Fibroblast of skin of left quadriceps (primary cell): Measurements from ENCODE around the gene POLDIP2.

ENCODE experiments used
- DNase-seq, 2 experiments: peaks; one replicate each; pipeline ENCODE4 v3.0.0-alpha.2; 2013; ENCODE audit warnings: low read depth in 2 of 2

Gene POLDIP2

DNA sequence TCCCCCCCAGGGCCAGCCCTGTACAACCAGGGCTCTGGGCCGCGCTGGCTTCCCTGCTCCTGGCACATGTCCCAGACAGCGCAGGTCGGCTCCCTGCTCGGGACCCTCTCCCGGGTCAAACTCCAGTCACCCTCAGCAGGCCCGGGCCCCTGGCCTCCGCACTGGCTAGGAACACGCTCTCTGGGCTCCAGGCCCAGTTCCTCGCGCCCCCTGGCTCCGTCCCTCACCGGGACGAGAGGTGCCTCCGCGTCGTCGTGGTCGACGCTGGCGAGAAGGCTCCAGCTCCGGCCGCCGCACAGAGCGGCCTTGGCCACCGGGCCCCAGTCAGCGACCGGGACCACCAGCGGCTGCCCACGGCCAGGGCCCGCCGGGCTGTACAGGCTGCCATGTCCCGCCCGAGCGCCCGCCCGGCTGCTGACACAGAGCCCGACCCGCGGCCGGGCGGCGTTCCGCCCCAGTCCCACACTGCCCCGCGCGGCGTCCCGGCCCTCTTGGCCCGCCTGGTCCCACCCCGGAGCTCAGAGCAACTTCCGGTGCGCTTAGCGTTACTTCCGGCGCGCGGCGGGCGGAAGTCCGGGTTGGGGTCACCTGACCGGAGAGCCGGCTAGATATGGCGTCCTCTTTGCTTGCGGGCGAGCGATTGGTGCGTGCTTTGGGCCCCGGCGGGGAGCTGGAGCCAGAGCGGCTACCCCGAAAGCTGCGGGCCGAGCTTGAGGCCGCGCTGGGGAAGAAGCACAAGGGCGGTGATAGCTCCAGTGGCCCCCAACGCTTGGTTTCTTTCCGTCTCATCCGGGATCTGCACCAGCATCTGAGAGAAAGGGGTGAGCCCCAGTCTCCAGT, at the start of gene POLDIP2:
TSS of gene POLDIP2 (minus strand) at position 467 of the 840 bp plus-strand sequence. CDS start at position 388, 79 bp downstream.
- DNase-seq, result peak; percentile 86 to 88

GRCh38 chr17:28406473-28406814, 49.1 kb upstream of the POLDIP2 start:
- DNase-seq, result no peak

- no peak for DNase-seq
Observed at GRCh38 chr17:28405632-28406472, 48.5 kb upstream of the POLDIP2 start, which contains the start of gene SLC46A1. Gene SLC46A1 (minus strand): TSS chr17:28406212. CDS start chr17:28406114, 98 bp downstream.

- no peak for DNase-seq
Observed at GRCh38 chr17:28404812-28405570, 47.7 kb upstream of the POLDIP2 start.

- no peak for DNase-seq
Observed at GRCh38 chr17:28404461-28404811, 47.1 kb upstream of the POLDIP2 start.

- no peak for DNase-seq
Observed at GRCh38 chr17:28404007-28404406, 46.7 kb upstream of the POLDIP2 start.

DNA sequence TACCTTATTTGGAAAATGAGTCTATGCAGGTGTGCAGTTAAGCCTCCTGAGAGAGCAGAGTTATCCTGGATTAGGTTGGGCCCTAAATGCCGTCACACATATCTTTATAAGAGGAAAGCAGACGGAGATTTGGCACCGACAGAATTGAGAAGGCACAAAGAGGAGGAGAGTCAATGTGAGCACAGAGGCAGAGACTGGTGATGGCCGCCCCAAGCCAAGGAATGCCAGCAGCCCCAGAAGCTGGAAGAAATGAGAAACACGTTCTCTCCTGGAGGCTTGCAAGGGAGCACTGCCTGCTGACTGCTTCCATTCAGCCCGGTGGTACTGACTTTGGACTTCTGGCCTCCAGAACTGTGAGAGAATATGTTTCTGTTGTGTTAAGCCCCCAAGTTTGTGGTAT, 45.5 kb upstream of the POLDIP2 start:
- no peak for DNase-seq

- DNase-seq, result no peak
Observed at GRCh38 chr17:28402224-28402630, 44.9 kb upstream of the POLDIP2 start.

GRCh38 chr17:28399808-28400207, 42.5 kb upstream of the POLDIP2 start:
- DNase-seq, result no peak

- DNase-seq, result no peak
Observed at GRCh38 chr17:28398280-28398981, 41.1 kb upstream of the POLDIP2 start.

- DNase-seq, result no peak
Observed at GRCh38 chr17:28397687-28398279, 40.5 kb upstream of the POLDIP2 start.

DNA sequence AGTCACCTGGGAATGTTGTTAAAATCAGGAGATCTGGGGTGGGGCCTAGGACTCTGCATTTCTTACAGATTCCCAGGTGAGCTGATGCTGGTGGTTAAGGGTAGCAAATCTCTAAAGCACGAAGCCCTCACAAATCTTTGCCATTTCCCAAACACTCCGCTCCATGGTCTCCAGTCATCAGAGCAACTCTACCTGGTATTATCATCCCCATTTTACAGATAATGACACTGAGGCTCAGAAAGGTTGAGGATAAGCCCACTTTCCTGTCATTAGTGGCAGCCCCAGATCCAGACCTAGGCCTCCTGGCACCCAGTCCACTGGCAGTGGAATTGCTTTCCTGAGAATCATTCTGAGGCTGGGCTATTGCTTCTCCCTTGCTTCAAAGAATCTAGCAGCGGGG, 39.9 kb upstream of the POLDIP2 start:
- DNase-seq, result no peak

GRCh38 chr17:28396635-28397239, 39.4 kb upstream of the POLDIP2 start:
- no peak for DNase-seq

DNA sequence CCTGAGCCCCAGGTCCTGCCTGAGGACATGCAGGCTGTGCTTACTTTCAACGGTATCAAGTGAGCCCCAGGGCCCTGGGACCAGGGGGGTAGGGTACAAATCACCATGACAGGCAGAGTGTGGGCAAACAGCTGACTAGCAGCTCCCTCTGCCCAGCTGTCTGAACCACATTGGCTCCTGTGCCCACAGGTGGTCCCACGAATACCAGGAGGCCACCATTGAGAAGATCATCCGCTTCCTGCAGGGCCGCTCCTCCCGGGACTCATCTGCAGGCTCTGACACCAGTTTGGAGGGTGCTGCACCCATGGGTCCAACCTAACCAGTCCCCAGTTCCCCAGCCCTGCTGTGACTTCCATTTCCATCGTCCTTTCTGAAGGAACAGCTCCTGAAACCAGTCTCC, 38.6 kb upstream of the POLDIP2 start:
- no peak for DNase-seq

GRCh38 chr17:28395426-28395825, 38.1 kb upstream of the POLDIP2 start:
- DNase-seq, result no peak

DNA sequence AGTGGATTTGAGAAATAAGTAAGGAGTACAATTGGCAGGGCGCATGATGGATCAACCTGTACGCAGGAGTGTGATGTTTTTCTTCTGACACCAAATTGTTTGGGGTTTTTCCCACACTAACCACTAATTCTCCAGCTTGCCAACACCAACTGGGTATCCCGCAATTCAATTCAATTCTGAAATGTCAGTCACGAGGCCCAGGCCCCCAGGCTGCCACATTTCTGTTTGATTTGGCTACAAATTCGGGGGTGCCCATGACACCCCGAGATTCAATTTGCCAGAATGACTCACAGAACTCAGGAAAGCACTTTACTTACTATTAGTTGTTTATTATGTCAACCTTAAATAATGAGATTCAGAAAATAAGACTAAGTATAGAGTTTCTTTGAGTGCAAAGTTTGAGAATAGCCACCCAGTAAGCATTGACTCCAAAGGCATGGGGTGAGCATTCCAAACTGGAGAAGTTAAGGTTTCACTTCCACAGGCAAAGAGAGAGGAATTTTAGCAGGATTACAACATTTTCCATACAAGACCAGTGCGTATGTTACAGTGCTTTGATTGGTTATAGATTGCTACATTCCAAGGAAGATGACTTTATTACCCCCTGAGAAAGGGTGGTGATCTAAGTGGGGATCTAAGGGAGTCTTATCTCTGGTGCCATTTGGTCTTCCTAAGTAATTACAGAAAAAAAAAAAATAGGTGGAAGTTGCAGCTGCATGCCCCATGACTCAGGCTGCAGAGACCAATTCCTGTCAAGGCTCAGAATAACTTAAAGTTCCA, 37.2 kb upstream of the POLDIP2 start:
- no peak for DNase-seq

GRCh38 chr17:28392491-28392890, 35.2 kb upstream of the POLDIP2 start:
- DNase-seq, result no peak

GRCh38 chr17:28391401-28391800, 34.1 kb upstream of the POLDIP2 start:
- DNase-seq, result no peak

GRCh38 chr17:28390984-28391383, 33.7 kb upstream of the POLDIP2 start:
- DNase-seq, result no peak

DNA sequence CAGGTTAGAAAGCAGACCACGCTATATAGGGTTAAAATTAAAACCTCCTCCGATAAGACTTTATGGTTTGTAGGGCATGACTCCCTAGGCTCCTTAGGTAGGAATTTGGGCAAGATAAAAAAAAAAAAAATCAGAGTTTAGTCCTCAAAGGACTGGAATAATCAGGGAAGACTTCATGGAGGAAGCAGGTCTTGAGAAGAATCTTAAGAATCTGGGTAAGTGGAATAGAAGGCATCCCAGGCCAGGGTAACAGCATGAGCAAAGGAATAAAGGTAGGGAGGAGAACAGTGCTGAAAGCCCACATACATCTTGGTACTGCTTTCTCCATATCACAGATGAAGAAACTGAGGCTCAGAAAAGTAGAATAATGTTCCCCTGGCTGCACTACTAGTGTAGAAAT, 33.2 kb upstream of the POLDIP2 start:
- no peak for DNase-seq
